Activated effector memory CD4-positive, alpha-beta T cell treated with anti-CD3 and anti-CD28 coated beads, Interleukin-2, amount 50 U/mL, for 16 hours (primary cell): ENCODE measurements around the gene PM20D2.

ENCODE experiments used
- DNase-seq: peaks from one replicate; pipeline ENCODE4 v3.0.0-alpha.2; 2020

Gene PM20D2

GRCh38 chr6:89145091-89145955, 532 bp upstream of the PM20D2 start:
- no peak for DNase-seq

GRCh38 chr6:89146718-89147700, 1.2 kb downstream of the PM20D2 start:
- no peak for DNase-seq

GRCh38 chr6:89148016-89148750, 2.3 kb downstream of the PM20D2 start:
- DNase-seq = peak; percentile 71

- no peak for DNase-seq
Measured at GRCh38 chr6:89154131-89154530, 8.3 kb downstream of the PM20D2 start.

GRCh38 chr6:89160331-89161092, 14.7 kb downstream of the PM20D2 start:
- no peak for DNase-seq

- DNase-seq = no peak
Measured at GRCh38 chr6:89161326-89162046, 15.6 kb downstream of the PM20D2 start.

- DNase-seq = no peak
Measured at GRCh38 chr6:89162047-89162371, 16.2 kb downstream of the PM20D2 start.

GRCh38 chr6:89172131-89172530, 26.3 kb downstream of the PM20D2 start:
- no peak for DNase-seq

GRCh38 chr6:89173634-89174033, 27.8 kb downstream of the PM20D2 start:
- DNase-seq = no peak

GRCh38 chr6:89180112-89180511, 34.3 kb downstream of the PM20D2 start:
- no peak for DNase-seq

GRCh38 chr6:89180971-89181370, 35.1 kb downstream of the PM20D2 start:
- DNase-seq = no peak

- no peak for DNase-seq
Measured at GRCh38 chr6:89183294-89183693, 37.4 kb downstream of the PM20D2 start.

- no peak for DNase-seq
Measured at GRCh38 chr6:89184344-89184743, 38.5 kb downstream of the PM20D2 start.

GRCh38 chr6:89186762-89187161, 40.9 kb downstream of the PM20D2 start:
- DNase-seq = no peak

- no peak for DNase-seq
Measured at GRCh38 chr6:89187504-89187903, 41.6 kb downstream of the PM20D2 start.

- DNase-seq = no peak
Measured at GRCh38 chr6:89190741-89191140, 44.9 kb downstream of the PM20D2 start.

- no peak for DNase-seq
Measured at GRCh38 chr6:89194559-89194958, 48.7 kb downstream of the PM20D2 start.

GRCh38 chr6:89197141-89197540, 51.3 kb downstream of the PM20D2 start:
- DNase-seq = no peak

- DNase-seq = no peak
Measured at GRCh38 chr6:89198235-89198634, 52.4 kb downstream of the PM20D2 start.

GRCh38 chr6:89199579-89199978, 53.7 kb downstream of the PM20D2 start:
- no peak for DNase-seq

GRCh38 chr6:89200706-89201215, 54.9 kb downstream of the PM20D2 start:
- no peak for DNase-seq
